HEK293T (cell line): ENCODE results near the gene MYO7B.

ENCODE experiments used
- BHLHE40 ChIP-seq: fragments of 450-650 bp; IDR thresholded peaks from 2 replicates; pipeline ENCODE4 v1.6.1; 2016; ENCODE audit warnings: mild to moderate bottlenecking, moderate library complexity, borderline replicate concordance
- FOXA1 ChIP-seq: fragments of 450-650 bp; IDR thresholded peaks from 2 replicates; pipeline ENCODE4 v1.6.1; 2016; ENCODE audit warnings: mild to moderate bottlenecking
- FOXK2 ChIP-seq: fragments of 450-650 bp; IDR thresholded peaks from 2 replicates; pipeline ENCODE4 v1.6.1; 2016; ENCODE audit warnings: mild to moderate bottlenecking
- FOXM1 ChIP-seq: fragments of 450-650 bp; IDR thresholded peaks from 2 replicates; pipeline ENCODE4 v1.6.1; 2017; ENCODE audit warnings: mild to moderate bottlenecking, borderline replicate concordance
- HDGF ChIP-seq: fragments of 450-650 bp; IDR thresholded peaks from 2 replicates; pipeline ENCODE4 v1.6.1; 2017; ENCODE audit warnings: antibody characterized with exemption, borderline replicate concordance
- NFRKB ChIP-seq: fragments of 450-650 bp; IDR thresholded peaks from 2 replicates; pipeline ENCODE4 v1.6.1; 2016; ENCODE audit warnings: mild to moderate bottlenecking, moderate library complexity
- PKNOX1 ChIP-seq: fragments of 450-650 bp; IDR thresholded peaks from 2 replicates; pipeline ENCODE4 v1.6.1; 2016
- SUZ12 ChIP-seq: fragments of 450-650 bp; IDR thresholded peaks from 2 replicates; pipeline ENCODE4 v1.6.1; 2016; ENCODE audit warnings: mild to moderate bottlenecking

GRCh38 chr2:127623388-127624319 lies 88.2 kb downstream of the MYO7B start:
- TF ChIP-seq FOXA1: no peak
- TF ChIP-seq SUZ12: no peak
- no peak for TF ChIP-seq BHLHE40
- TF ChIP-seq HDGF: no peak
- no peak for TF ChIP-seq NFRKB
- no peak for TF ChIP-seq FOXM1
- no peak for TF ChIP-seq FOXK2
- TF ChIP-seq PKNOX1: no peak
